MM.1S (cell line): Measurements from ENCODE around the gene SULF2.

Experiments
- DNase-seq: peaks from one replicate; pipeline ENCODE4 v3.0.0-alpha.2; 2015
- H2AFZ ChIP-seq: fragments of 300-600 bp; sonication (generic); 2 replicates; pipeline ENCODE4 v1.6.0; 2016; ENCODE audit warnings: antibody characterized with exemption, low read length
- H3F3A ChIP-seq: fragments of 300-600 bp; sonication (generic); 2 replicates; pipeline ENCODE4 v1.6.1; 2016; ENCODE audit warnings: mild to moderate bottlenecking, antibody characterized with exemption, low read length, moderate library complexity, mixed read lengths; ENCODE audit not compliant: insufficient read depth
- H3K27ac ChIP-seq: fragments of 300-600 bp; sonication (generic); 2 replicates; pipeline ENCODE4 v1.5.1; 2016; ENCODE audit warnings: mild to moderate bottlenecking, low read length
- H3K27me3 ChIP-seq: fragments of 300-600 bp; sonication (generic); replicated peaks from 2 replicates; pipeline ENCODE4 v1.6.0; 2016; ENCODE audit warnings: low read length; ENCODE audit not compliant: insufficient read depth
- H3K36me3 ChIP-seq: fragments of 300-600 bp; sonication (generic); replicated peaks from 2 replicates; pipeline ENCODE4 v1.6.1; 2016; ENCODE audit warnings: mild to moderate bottlenecking, low read length, mixed read lengths; ENCODE audit not compliant: insufficient read depth
- H3K4me1 ChIP-seq: fragments of 300-600 bp; sonication (generic); 2 replicates; pipeline ENCODE4 v1.6.1; 2016; ENCODE audit warnings: low read length, mixed read lengths
- H3K4me2 ChIP-seq: fragments of 300-600 bp; sonication (generic); 2 replicates; pipeline ENCODE4 v1.6.0; 2016; ENCODE audit warnings: low read depth, low read length
- H3K4me3 ChIP-seq: fragments of 300-600 bp; sonication (generic); 2 replicates; pipeline ENCODE4 v1.5.1; 2016; ENCODE audit warnings: low read length, mixed read lengths
- H3K79me2 ChIP-seq: fragments of 300-600 bp; sonication (generic); 2 replicates; pipeline ENCODE4 v1.6.1; 2016; ENCODE audit warnings: mixed run types, low read length, mixed read lengths
- H3K9ac ChIP-seq: fragments of 300-600 bp; sonication (generic); 2 replicates; pipeline ENCODE4 v1.6.1; 2016; ENCODE audit warnings: low read length, mixed read lengths
- H3K9me2 ChIP-seq: fragments of 300-600 bp; sonication (generic); replicated peaks from 2 replicates; pipeline ENCODE4 v1.6.1; 2016; ENCODE audit warnings: mild to moderate bottlenecking, low read length, mixed read lengths; ENCODE audit not compliant: insufficient read depth
- H3K9me3 ChIP-seq: fragments of 300-600 bp; sonication (generic); replicated peaks from 2 replicates; pipeline ENCODE4 v1.6.1; 2016; ENCODE audit warnings: mild to moderate bottlenecking, low read length, mixed read lengths; ENCODE audit not compliant: insufficient read depth
- H4K20me1 ChIP-seq: fragments of 300-600 bp; sonication (generic); 2 replicates; pipeline ENCODE4 v1.6.1; 2016; ENCODE audit warnings: mild to moderate bottlenecking, low read length, moderate library complexity, mixed read lengths; ENCODE audit not compliant: insufficient read depth
- EZH2 ChIP-seq: fragments of 300-600 bp; sonication (generic); optimal IDR thresholded peaks from 2 replicates; pipeline ENCODE3; 2017; ENCODE audit warnings: low read depth, mild to moderate bottlenecking, antibody characterized with exemption, low read length, mixed read lengths
- EZH2phosphoT487 ChIP-seq: fragments of 300-600 bp; sonication (generic); IDR thresholded peaks from 2 replicates; pipeline ENCODE4 v1.6.1; 2018; ENCODE audit warnings: antibody characterized with exemption, low read length
- TF ChIP-seq, protein P1 (sequence below): fragments of 300-600 bp; sonication (generic); IDR thresholded peaks from 2 replicates; pipeline ENCODE4 v1.5.1; 2016; ENCODE audit warnings: antibody characterized with exemption, low read length, mixed read lengths

The SULF2 gene

DNA sequence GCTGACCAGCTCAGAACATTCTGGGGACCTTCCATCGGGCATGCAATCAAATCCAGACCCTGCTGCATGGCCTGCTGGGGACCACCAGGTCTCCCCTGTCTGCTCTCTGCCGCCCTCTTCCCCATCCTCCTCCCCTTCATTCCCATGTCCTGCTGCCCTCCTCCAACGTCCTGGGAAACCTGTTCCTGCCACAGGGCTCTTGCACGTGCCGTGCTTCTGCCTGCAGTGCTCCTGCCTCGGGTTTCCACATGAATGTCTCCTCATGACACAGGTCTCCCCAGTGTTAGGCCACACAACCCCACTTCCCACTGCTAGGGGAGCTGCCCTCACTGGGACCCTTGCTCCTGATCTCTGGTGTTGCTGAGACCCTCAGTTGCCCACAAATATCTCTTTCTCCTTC, 37.2 kb downstream of the SULF2 start:
- Histone ChIP-seq H3K9me2 (no peaks in the 10 kb centered on the region), H3K4me2 (no peak overlapping the region), H3K27ac (no peak overlapping the region), H3K9ac (no peak overlapping the region), H3F3A (peaks cover 3% of the 10 kb centered on the region; the same call in 1 of the 2 replicates), H3K4me1 (peaks cover 14% of the 10 kb centered on the region), H2AFZ (no peak overlapping the region), H4K20me1 (no peaks in the 10 kb centered on the region), H3K36me3 (0 out of 2 replicates have a peak, but pooled peaks cover 7% of the 10 kb centered on the region), H3K4me3 (no peak overlapping the region), H3K79me2 (peaks cover 91% of the 10 kb centered on the region), H3K9me3 (no peaks in the 10 kb centered on the region), H3K27me3 (no peaks in the 10 kb centered on the region)
- TF ChIP-seq EZH2phosphoT487 (no peak), EZH2 (no peak)
- TF ChIP-seq, protein P1, sequence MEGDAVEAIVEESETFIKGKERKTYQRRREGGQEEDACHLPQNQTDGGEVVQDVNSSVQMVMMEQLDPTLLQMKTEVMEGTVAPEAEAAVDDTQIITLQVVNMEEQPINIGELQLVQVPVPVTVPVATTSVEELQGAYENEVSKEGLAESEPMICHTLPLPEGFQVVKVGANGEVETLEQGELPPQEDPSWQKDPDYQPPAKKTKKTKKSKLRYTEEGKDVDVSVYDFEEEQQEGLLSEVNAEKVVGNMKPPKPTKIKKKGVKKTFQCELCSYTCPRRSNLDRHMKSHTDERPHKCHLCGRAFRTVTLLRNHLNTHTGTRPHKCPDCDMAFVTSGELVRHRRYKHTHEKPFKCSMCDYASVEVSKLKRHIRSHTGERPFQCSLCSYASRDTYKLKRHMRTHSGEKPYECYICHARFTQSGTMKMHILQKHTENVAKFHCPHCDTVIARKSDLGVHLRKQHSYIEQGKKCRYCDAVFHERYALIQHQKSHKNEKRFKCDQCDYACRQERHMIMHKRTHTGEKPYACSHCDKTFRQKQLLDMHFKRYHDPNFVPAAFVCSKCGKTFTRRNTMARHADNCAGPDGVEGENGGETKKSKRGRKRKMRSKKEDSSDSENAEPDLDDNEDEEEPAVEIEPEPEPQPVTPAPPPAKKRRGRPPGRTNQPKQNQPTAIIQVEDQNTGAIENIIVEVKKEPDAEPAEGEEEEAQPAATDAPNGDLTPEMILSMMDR: no peak
- DNase-seq: no peak

DNA sequence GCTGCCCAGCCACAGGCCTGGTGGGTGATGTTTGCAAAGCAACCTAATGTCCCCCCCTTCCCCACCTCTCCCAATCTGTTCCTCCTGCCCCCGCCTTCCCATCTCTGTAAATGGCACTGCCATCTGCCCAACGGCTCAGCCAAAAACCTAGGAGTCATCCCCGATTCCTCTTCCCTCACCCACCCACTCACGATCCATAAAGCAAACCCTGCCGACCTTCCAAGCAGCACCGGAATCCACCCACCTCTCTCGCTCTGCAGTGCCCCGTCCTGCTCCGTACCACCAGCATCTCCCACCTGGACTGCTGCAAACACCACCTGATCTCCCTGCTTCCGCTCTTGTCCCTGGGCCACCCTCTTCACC, 37.6 kb downstream of the SULF2 start:
- peaks cover 3% of the 10 kb centered on the region; the same call in 1 of the 2 replicates for H3F3A ChIP-seq

DNA sequence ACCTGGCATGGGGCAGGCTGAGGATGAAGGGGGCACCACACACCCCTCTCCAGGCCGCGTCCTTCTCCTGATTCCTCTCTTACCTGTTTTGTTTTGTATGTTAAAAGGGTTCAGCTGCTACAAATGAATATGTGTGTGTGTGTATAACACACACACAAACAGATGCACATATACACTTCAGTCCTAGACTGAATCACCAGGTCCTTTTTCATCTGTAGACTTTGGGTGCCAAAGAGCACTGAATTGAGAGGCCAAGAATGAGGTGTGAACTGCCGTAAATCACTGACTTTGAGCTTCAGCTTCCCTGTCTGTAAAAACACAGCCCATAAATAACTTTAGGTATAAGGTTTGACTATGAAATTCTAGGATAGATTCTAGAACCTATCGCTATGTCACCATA, 40.5 kb downstream of the SULF2 start:
- H3K27me3 ChIP-seq: no peaks in the 10 kb centered on the region
- H3K79me2 ChIP-seq: peaks cover 92% of the 10 kb centered on the region
- H4K20me1 ChIP-seq: peaks cover 6% of the 10 kb centered on the region; the same call in 1 of the 2 replicates
- no peak overlapping the region for H3K4me2 ChIP-seq
- peaks cover 14% of the 10 kb centered on the region for H3K4me1 ChIP-seq
- no peak overlapping the region for H2AFZ ChIP-seq
- H3K9ac ChIP-seq: no peak overlapping the region
- peaks cover 3% of the 10 kb centered on the region; the same call in 1 of the 2 replicates for H3F3A ChIP-seq
- no peak for DNase-seq
- no peaks in the 10 kb centered on the region for H3K9me3 ChIP-seq
- H3K36me3 ChIP-seq: 0 out of 2 replicates have a peak, but pooled peaks cover 3% of the 10 kb centered on the region
- no peak for TF ChIP-seq EZH2
- TF ChIP-seq, protein P1: no peak
- TF ChIP-seq EZH2phosphoT487: no peak
- H3K27ac ChIP-seq: no peak overlapping the region
- H3K9me2 ChIP-seq: no peaks in the 10 kb centered on the region
- H3K4me3 ChIP-seq: no peak overlapping the region

More for the DNA sequence above, 37.6 kb downstream of the SULF2 start:
- Histone ChIP-seq H3K27me3 (no peaks in the 10 kb centered on the region), H4K20me1 (no peaks in the 10 kb centered on the region), H3K36me3 (0 out of 2 replicates have a peak, but pooled peaks cover 7% of the 10 kb centered on the region), H3K4me2 (no peak overlapping the region), H3K79me2 (peaks cover 92% of the 10 kb centered on the region), H3K4me3 (no peak overlapping the region), H2AFZ (no peak overlapping the region), H3K9me2 (no peaks in the 10 kb centered on the region), H3K9ac (no peak overlapping the region), H3K9me3 (no peaks in the 10 kb centered on the region), H3K27ac (no peak overlapping the region), H3K4me1 (peaks cover 14% of the 10 kb centered on the region)
- TF ChIP-seq, protein P1: no peak
- TF ChIP-seq EZH2 (no peak), EZH2phosphoT487 (no peak)
- no peak for DNase-seq
